H1 (cell line): ENCODE results near the gene FAM169A. TPM values are rescaled to one million over a fixed set of nuclear protein-coding genes. Genes with fewer than 3 reads are reported as not detected.
"Not testable (repeated sequence)": the region's sequence is repeated elsewhere in the genome, so short reads cannot be mapped to it uniquely, and the experiment has no call there.

ENCODE experiments used
- CTCF ChIA-PET: fragments of 300-600 bp; sonication (Branson Sonifier 250); formaldehyde crosslinking; loops from one replicate; lab custom pipeline; 2021; ENCODE audit not compliant: partially characterized antibody; lab: Charles Lee
- POLR2A ChIA-PET: fragments of 300-600 bp; sonication (Branson Sonifier 250); formaldehyde crosslinking; loops from one replicate; lab custom pipeline; 2021; ENCODE audit warnings: inconsistent platforms; ENCODE audit not compliant: partially characterized antibody; lab: Charles Lee
- DNase-seq, 2 experiments: peaks; one replicate each; pipeline versions ENCODE4 v3.0.0 to v3.0.0-alpha.2; 2010 to 2022; ENCODE audit warnings: low spot score in 2 of 2, low read depth in 1 of 2, mixed read lengths in 1 of 2
- FAIRE-seq: peaks from 2 replicates; lab custom pipeline; 2011; peaks lifted over from hg19 to GRCh38; lab: Jason Lieb, UNC
- H2AFZ ChIP-seq: 2 replicates; pipeline ENCODE4 v1.8.1; 2012; ENCODE audit warnings: low read length, inconsistent platforms
- H2AK5ac ChIP-seq: 2 replicates; pipeline ENCODE4 v1.6.1; 2013; ENCODE audit warnings: low read depth, low read length
- H2BK120ac ChIP-seq: replicated peaks from 2 replicates; pipeline ENCODE3; 2013; ENCODE audit warnings: low read depth, low read length, inconsistent platforms
- H2BK12ac ChIP-seq: 2 replicates; pipeline ENCODE4 v1.6.1; 2013; ENCODE audit warnings: low read depth, low read length
- H2BK15ac ChIP-seq: 2 replicates; pipeline ENCODE4 v1.6.1; 2013; ENCODE audit warnings: low read length
- H2BK20ac ChIP-seq: 2 replicates; pipeline ENCODE4 v1.6.1; 2013; ENCODE audit warnings: low read length
- H2BK5ac ChIP-seq: 2 replicates; pipeline ENCODE4 v1.6.1; 2013; ENCODE audit warnings: low read depth, low read length
- H3K14ac ChIP-seq: 2 replicates; pipeline ENCODE4 v1.6.1; 2013; ENCODE audit warnings: inconsistent platforms; ENCODE audit not compliant: insufficient read length
- H3K18ac ChIP-seq: 2 replicates; pipeline ENCODE4 v1.6.1; 2013; ENCODE audit warnings: low read length; ENCODE audit errors: extremely low read depth
- H3K23ac ChIP-seq: 2 replicates; pipeline ENCODE4 v1.6.1; 2013; ENCODE audit warnings: inconsistent platforms; ENCODE audit not compliant: insufficient read length
- H3K23me2 ChIP-seq: 2 replicates; pipeline ENCODE4 v1.6.1; 2013; ENCODE audit warnings: low read depth, low read length
- H3K27ac ChIP-seq: 2 replicates; pipeline ENCODE4 v1.6.1; 2011; ENCODE audit warnings: low read depth, low read length, inconsistent platforms
- H3K27me3 ChIP-seq, 4 experiments: replicated peaks in 1 of 4; 1 replicate in 1 of 4; 2 replicates in 3 of 4; pipeline versions ENCODE4 v1.6.1 to v1.8.1; 2011 to 2013; ENCODE audit warnings: low read length in 3 of 4, mild to moderate bottlenecking in 3 of 4, inconsistent platforms in 2 of 4, mixed read lengths in 2 of 4, moderate library complexity in 1 of 4; ENCODE audit not compliant: control insufficient read depth in 3 of 4, insufficient read depth in 3 of 4; ENCODE audit errors: extremely low read depth in 1 of 4
- H3K36me3 ChIP-seq, 4 experiments: 2 replicates each; pipeline versions ENCODE4 v1.6.1 to v1.8.1; 2011 to 2013; ENCODE audit warnings: mild to moderate bottlenecking in 4 of 4, low read length in 3 of 4, moderate library complexity in 2 of 4, control low read depth in 1 of 4, inconsistent platforms in 1 of 4; ENCODE audit not compliant: insufficient read depth in 4 of 4, control insufficient read depth in 2 of 4
- H3K4ac ChIP-seq: replicated peaks from 2 replicates; pipeline ENCODE3; 2013; ENCODE audit warnings: low read length, low read depth, mixed read lengths, inconsistent platforms; ENCODE audit not compliant: insufficient read length
- H3K4me1 ChIP-seq, 4 experiments: replicated peaks in 1 of 4; 1 replicate in 1 of 4; 2 replicates in 3 of 4; pipeline versions ENCODE4 v1.6.1 to v1.8.1; 2011 to 2013; ENCODE audit warnings: low read length in 3 of 4, inconsistent platforms in 2 of 4, mixed read lengths in 1 of 4; ENCODE audit not compliant: insufficient read depth in 4 of 4, control insufficient read depth in 3 of 4
- H3K4me2 ChIP-seq, 2 experiments: 2 replicates each; pipeline versions ENCODE4 v1.6.1 to v1.8.1; 2011 to 2013; ENCODE audit warnings: low read depth in 2 of 2, low read length in 2 of 2, control low read depth in 1 of 2, inconsistent platforms in 1 of 2, mild to moderate bottlenecking in 1 of 2; ENCODE audit not compliant: insufficient read depth in 1 of 2
- H3K4me3 ChIP-seq, 4 experiments: fragments of 200-600, 300-600 bp in 1 of 4; sonication (generic), shearing (Covaris generic), sonication (Bioruptor Twin) in 1 of 4; 2 replicates each; pipeline versions ENCODE4 v1.5.1 to v1.8.1; 2011 to 2016; ENCODE audit warnings: low read length in 4 of 4, low read depth in 3 of 4, control low read depth in 2 of 4, inconsistent platforms in 2 of 4, mild to moderate bottlenecking in 2 of 4, mixed read lengths in 1 of 4, moderate library complexity in 1 of 4; ENCODE audit not compliant: insufficient read depth in 2 of 4; ENCODE audit errors: extremely low read depth in 1 of 4
- H3K56ac ChIP-seq: replicated peaks from 2 replicates; pipeline ENCODE3; 2013; ENCODE audit warnings: low read depth, mild to moderate bottlenecking, mixed read lengths, low read length, inconsistent platforms; ENCODE audit not compliant: insufficient read length
- H3K79me1 ChIP-seq: 2 replicates; pipeline ENCODE4 v1.6.1; 2013; ENCODE audit warnings: low read depth, low read length, control low read depth
- H3K79me2 ChIP-seq, 2 experiments: 2 replicates each; pipeline versions ENCODE4 v1.6.1 to v1.8.1; 2012 to 2013; ENCODE audit warnings: low read length in 2 of 2, mild to moderate bottlenecking in 2 of 2, inconsistent platforms in 1 of 2; ENCODE audit not compliant: insufficient read depth in 2 of 2, control insufficient read depth in 1 of 2
- H3K9ac ChIP-seq, 4 experiments: replicated peaks in 1 of 4; 1 replicate in 1 of 4; 2 replicates in 3 of 4; pipeline versions ENCODE4 v1.6.1 to v1.8.1; 2011 to 2013; ENCODE audit warnings: low read depth in 3 of 4, low read length in 3 of 4, control low read depth in 2 of 4, mild to moderate bottlenecking in 2 of 4, moderate library complexity in 2 of 4, inconsistent platforms in 1 of 4; ENCODE audit errors: extremely low read depth in 1 of 4
- H3K9me3 ChIP-seq, 2 experiments: 2 replicates each; pipeline versions ENCODE4 v1.6.1 to v1.8.1; 2012 to 2013; ENCODE audit warnings: mild to moderate bottlenecking in 2 of 2, moderate library complexity in 2 of 2, control low read depth in 1 of 2, inconsistent platforms in 1 of 2, low read depth in 1 of 2, low read length in 1 of 2, mixed read lengths in 1 of 2; ENCODE audit not compliant: insufficient read depth in 2 of 2
- H4K20me1 ChIP-seq, 2 experiments: replicated peaks in 1 of 2; 2 replicates each; pipeline versions ENCODE3 to v1.8.1; 2011 to 2013; ENCODE audit warnings: inconsistent platforms in 2 of 2, low read length in 2 of 2, mild to moderate bottlenecking in 1 of 2; ENCODE audit not compliant: insufficient read depth in 2 of 2, control insufficient read depth in 1 of 2
- H4K5ac ChIP-seq: 2 replicates; pipeline ENCODE4 v1.6.1; 2013; ENCODE audit warnings: low read length, low read depth, mixed read lengths, inconsistent platforms; ENCODE audit not compliant: insufficient read length
- H4K8ac ChIP-seq: 2 replicates; pipeline ENCODE4 v1.8.0; 2013; ENCODE audit warnings: mild to moderate bottlenecking, moderate library complexity, low read length, inconsistent platforms; ENCODE audit not compliant: insufficient read depth; ENCODE audit errors: extremely low read depth
- H4K91ac ChIP-seq: replicated peaks from 2 replicates; pipeline ENCODE3; 2013; ENCODE audit warnings: low read length, mixed read lengths, inconsistent platforms; ENCODE audit not compliant: insufficient read length
- POLR2AphosphoS5 ChIP-seq: IDR thresholded peaks from 2 replicates; pipeline ENCODE4 v1.6.1; 2011; ENCODE audit warnings: low read depth, low read length
- TEAD4 ChIP-seq: IDR thresholded peaks from 2 replicates; pipeline ENCODE4 v1.6.1; 2012; ENCODE audit warnings: low read depth, low read length, inconsistent platforms, mixed read lengths
- WGBS, 2 experiments: shearing (Covaris generic) in 1 of 2; methylation state at CpG; one replicate each; pipeline versions ENCODE4 v1.1.6 to v1.1.7; 2013 to 2015; ENCODE audit warnings: low lambda C conversion rate in 2 of 2, mixed read lengths in 2 of 2, inconsistent platforms in 1 of 2, low coverage in 1 of 2, missing lambda C conversion rate in 1 of 2; ENCODE audit not compliant: insufficient replicate concordance in 2 of 2, insufficient coverage in 1 of 2, insufficient read length in 1 of 2; ENCODE audit errors: extremely low coverage in 1 of 2, missing lambda C conversion rate in 1 of 2; 5-methylcytosine and 5-hydroxymethylcytosine counted together
- polyA plus RNA-seq, 7 experiments: library from polyadenylated mRNA; depleted of rRNA in 3 of 7; stranded (reverse) in 5 of 7; unstranded in 2 of 7; fragments of >200 nt in 5 of 7; fragments of 200-250 nt in 2 of 7; gene quantifications; 1 replicate in 5 of 7; 2 replicates in 1 of 7; 4 replicates in 1 of 7; pipeline versions ENCODE4 v1.2.1 to v1.2.3, GENCODE V29; 2011 to 2013; ENCODE audit warnings: missing spikeins in 2 of 7, mixed read lengths in 2 of 7
- total RNA-seq: library from RNA; stranded (reverse); fragmentation: NEBNext Ultra II Directional; extraction: Animal tissue kit (Norgen Biotek cat#: 25700); gene quantifications from 2 replicates; pipeline ENCODE4 v1.2.1, GENCODE V29; 2021
- TF ChIP-seq, protein P1 (sequence below), 3 experiments: IDR thresholded peaks; 1 replicate in 2 of 3; 2 replicates in 1 of 3; pipeline versions ENCODE4 v1.5.1 to v1.6.1; 2011; ENCODE audit warnings: low read length in 3 of 3, mild to moderate bottlenecking in 3 of 3, inconsistent platforms in 2 of 3, low read depth in 1 of 3, moderate library complexity in 1 of 3; ENCODE audit not compliant: insufficient read depth in 1 of 3; ENCODE audit errors: control extremely low read depth in 1 of 3

FAM169A gene
- total and polyA plus RNA-seq, 2 of the 8 experiments (the other 6 are each of a cell fraction or from before 2014, with no cell fraction given), result 12.6 to 83.1 TPM

DNA sequence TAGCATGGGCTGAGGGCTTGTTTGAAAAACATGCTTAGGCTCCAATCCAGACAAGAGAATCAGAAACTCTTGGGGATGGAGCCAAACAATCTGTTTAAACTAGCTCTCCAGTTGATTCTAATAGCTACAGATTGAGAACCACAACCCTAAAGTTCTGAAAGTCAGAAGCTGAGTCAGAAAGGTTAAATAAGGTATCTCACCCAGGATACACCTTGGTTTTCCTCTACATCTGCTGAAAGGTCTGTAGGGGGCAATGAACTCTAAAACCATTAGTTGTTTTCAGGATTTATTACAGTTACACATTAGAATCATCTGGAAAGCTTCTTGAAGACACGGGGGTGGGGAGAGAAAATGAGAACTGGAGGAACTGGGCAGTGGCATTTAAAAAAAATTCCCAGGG is 104.9 kb downstream of the FAM169A start (continued):
- TF ChIP-seq, protein P1, sequence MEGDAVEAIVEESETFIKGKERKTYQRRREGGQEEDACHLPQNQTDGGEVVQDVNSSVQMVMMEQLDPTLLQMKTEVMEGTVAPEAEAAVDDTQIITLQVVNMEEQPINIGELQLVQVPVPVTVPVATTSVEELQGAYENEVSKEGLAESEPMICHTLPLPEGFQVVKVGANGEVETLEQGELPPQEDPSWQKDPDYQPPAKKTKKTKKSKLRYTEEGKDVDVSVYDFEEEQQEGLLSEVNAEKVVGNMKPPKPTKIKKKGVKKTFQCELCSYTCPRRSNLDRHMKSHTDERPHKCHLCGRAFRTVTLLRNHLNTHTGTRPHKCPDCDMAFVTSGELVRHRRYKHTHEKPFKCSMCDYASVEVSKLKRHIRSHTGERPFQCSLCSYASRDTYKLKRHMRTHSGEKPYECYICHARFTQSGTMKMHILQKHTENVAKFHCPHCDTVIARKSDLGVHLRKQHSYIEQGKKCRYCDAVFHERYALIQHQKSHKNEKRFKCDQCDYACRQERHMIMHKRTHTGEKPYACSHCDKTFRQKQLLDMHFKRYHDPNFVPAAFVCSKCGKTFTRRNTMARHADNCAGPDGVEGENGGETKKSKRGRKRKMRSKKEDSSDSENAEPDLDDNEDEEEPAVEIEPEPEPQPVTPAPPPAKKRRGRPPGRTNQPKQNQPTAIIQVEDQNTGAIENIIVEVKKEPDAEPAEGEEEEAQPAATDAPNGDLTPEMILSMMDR (IDR thresholded peaks at IDR 0.05; ENCODE audit: control extremely low read depth in 1 of 3, insufficient read depth in 1 of 3, low read depth in 1 of 3, low read length in 3 of 3), result no peak
- TF ChIP-seq TEAD4, result no peak
- no peak for TF ChIP-seq POLR2AphosphoS5

DNA sequence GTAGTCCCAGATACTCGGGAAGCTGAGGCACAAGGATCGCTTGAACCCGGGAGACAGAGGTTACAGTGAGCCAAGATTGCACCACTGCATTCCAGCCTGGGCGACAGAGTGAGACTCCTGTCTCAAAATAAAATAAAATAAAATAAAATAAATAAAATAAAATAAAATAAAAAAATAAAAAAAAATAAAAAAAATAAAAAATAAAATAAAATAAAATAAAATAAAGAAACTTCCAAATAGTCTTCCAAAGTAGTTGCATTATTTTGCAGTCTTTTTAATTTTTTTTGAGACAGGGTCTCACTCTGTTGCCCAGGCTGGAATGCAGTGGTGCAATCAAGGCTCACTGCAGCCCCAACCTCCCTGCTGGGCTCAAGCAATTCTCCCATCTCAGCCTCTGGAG is 117.4 kb downstream of the FAM169A start:
- FAIRE-seq, H3K56ac ChIP-seq, H3K79me2 ChIP-seq, H3K4ac ChIP-seq, H3K9me3 ChIP-seq, DNase-seq, H3K27ac ChIP-seq, H2BK120ac ChIP-seq, H2BK20ac ChIP-seq, H3K14ac ChIP-seq, H3K4me2 ChIP-seq, H2AFZ ChIP-seq, H3K23ac ChIP-seq, H4K5ac ChIP-seq, H3K79me1 ChIP-seq, H2BK5ac ChIP-seq, H4K91ac ChIP-seq, H2AK5ac ChIP-seq, H3K4me1 ChIP-seq, H3K23me2 ChIP-seq, POLR2A ChIA-PET, H3K18ac ChIP-seq, H2BK15ac ChIP-seq, H3K27me3 ChIP-seq, H2BK12ac ChIP-seq, H4K8ac ChIP-seq, H3K4me3 ChIP-seq, H4K20me1 ChIP-seq, H3K9ac ChIP-seq: not testable (repeated sequence)
- WGBS, 2 experiments, result 91% methylated on average over 4 of the region's 4 CpGs; no CpG with 5 or more reads in 1 of the 2 experiments
- CTCF ChIA-PET, result interaction anchor here (1.8 kb wide), 1 partner anchor 18 kb away, joined by 5 read pairs; no protein-coding TSS in a partner anchor
- H3K36me3 ChIP-seq, result peaks cover 2 to 48% (median 13%) of the 10 kb centered on the region in 4 experiments; a peak in 5 of 8 replicates
